HFF-Myc (cell line): ENCODE measurements around the gene PSMA6.

Source experiments
- DNase-seq: peaks from one replicate; pipeline ENCODE4 v3.0.0-alpha.2; 2011; ENCODE audit warnings: low read depth; ENCODE audit errors: extremely low read depth
- H3K4me3 ChIP-seq: replicated peaks from 2 replicates; pipeline ENCODE4 v1.5.1; 2011; ENCODE audit warnings: low read depth, mild to moderate bottlenecking, control low read depth, low read length
- TF ChIP-seq, protein P1 (sequence below): IDR thresholded peaks from 2 replicates; pipeline ENCODE4 v1.5.1; 2012; ENCODE audit warnings: mild to moderate bottlenecking, low read depth, low read length, control low read depth; ENCODE audit errors: missing control alignments

PSMA6 gene

DNA sequence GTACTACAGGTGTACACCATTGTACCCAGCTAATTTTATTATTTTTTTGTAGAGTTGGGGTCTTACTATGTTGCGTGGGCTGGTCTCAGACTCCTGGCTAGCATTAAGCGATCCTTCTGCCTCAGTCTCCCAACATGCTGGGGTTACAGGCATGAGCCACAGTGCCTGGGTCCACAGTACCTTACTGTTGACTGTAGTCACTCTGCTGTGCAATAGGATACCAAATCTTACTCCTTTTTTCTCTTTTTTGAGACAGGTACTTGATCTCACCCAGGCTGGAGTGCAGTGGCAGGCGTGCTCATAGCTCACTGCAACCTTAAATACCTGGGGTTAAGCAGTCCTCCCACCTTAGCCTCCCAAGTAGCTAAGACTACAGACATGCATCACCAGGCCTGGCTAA is 25.6 kb downstream of the PSMA6 start:
- TF ChIP-seq, protein P1, sequence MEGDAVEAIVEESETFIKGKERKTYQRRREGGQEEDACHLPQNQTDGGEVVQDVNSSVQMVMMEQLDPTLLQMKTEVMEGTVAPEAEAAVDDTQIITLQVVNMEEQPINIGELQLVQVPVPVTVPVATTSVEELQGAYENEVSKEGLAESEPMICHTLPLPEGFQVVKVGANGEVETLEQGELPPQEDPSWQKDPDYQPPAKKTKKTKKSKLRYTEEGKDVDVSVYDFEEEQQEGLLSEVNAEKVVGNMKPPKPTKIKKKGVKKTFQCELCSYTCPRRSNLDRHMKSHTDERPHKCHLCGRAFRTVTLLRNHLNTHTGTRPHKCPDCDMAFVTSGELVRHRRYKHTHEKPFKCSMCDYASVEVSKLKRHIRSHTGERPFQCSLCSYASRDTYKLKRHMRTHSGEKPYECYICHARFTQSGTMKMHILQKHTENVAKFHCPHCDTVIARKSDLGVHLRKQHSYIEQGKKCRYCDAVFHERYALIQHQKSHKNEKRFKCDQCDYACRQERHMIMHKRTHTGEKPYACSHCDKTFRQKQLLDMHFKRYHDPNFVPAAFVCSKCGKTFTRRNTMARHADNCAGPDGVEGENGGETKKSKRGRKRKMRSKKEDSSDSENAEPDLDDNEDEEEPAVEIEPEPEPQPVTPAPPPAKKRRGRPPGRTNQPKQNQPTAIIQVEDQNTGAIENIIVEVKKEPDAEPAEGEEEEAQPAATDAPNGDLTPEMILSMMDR, result no peak
- no peak overlapping the region for H3K4me3 ChIP-seq
- no peak for DNase-seq

DNA sequence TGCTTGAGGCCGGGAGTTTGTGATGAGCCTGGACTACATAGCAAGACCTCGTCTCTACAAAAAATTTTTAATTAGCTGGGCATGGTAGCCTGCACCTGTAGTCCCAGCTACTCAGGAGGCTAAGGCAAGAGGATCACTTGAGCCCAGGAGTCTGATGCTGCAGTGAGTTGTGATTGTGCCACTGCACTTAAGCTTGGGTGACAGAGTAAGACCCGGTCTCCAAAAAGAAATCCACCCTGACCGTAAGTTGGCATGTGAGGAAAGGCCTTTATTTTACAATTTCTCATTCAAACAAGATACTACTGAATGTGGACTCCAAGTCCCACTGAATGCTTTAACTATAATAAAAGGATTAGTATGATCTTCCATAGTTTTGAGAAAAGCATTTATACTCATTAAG is 27.3 kb downstream of the PSMA6 start:
- H3K4me3 ChIP-seq, result no peak overlapping the region
- TF ChIP-seq, protein P1, result no peak
- DNase-seq, result no peak

DNA sequence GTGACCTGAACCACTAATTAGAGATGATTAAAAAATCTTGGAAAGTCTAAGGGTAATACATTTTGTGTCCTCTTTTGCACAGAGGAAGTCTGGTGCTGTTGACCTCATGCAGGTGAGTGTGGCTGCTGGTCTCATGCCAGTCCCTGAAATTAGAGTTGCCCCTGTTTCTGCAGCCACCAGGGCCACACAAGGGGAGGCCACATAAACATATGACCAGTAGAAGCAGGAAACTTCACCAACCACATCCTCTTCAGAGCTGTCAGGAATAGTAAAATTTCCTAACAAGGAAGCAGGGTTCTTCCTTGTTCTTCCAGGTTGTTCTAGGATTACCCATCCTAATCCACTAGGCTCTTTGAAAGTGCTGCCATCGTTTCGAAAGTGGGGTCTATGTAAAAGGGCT is 28.3 kb downstream of the PSMA6 start:
- TF ChIP-seq, protein P1, result no peak
- no peak for DNase-seq

DNA sequence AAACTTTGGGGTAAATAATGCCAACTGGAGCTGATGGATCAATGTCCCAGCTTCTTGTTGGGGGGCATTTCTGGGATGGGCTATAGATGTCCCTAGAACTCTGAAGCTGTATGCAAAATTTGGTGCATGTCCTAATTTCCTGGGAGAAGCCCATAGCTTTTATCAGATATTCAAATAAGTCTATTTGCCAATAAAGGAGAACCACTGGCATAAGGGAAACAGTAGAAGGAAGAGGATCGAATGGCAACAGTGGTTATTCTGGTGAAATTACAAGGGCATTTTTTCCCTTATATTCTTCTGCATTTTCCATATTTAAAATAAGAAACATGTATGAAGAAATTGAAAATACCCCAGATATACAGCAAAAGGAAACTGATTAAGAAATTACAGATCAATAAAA is 34.2 kb downstream of the PSMA6 start:
- TF ChIP-seq, protein P1, result no peak
- H3K4me3 ChIP-seq, result no peak overlapping the region
- no peak for DNase-seq

More for the DNA sequence above, 28.3 kb downstream of the PSMA6 start:
- H3K4me3 ChIP-seq, result no peak overlapping the region

DNA sequence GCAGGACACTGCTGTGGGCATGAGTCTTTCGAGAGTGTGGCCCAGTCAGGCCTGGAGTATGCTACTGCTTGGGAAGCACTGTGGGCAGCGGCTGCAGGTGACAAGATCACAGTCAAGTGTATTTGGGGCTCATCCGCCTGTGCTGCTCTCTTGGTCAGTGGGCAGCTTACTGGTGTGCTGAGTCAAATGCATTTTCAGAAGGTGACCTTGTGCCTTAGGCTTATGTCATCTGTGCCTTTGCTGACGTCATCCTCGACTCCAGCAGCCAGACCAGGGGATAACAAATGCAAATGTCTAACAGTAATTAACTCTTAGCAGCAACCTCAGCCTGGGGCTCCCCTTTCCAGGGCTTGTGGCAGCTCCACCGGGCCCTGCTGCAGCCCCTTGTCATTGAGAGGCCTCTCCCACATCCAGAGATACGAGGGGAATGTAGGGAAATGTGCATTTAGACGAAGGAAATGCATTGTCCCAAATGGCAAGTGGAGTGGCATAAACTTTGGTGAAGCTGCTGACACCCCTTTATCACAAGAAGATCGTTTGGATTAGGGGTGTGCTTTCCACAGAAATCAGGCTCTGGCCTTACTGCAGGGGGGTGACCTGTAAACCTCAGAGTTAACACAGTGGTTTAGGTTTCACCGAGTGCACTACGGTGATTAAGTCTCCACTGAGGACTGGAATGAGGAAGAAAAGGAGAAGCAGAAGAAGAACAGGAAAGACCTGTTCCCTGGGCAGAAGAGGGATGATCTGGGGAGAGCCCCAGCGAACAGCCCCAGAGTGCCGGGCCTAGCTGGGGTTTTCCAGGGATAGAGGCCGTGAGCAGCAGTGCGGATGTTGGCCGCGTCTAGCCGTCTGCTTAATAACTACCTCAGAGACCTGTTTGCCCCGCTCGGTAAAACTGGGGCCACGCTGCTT is 39.7 kb downstream of the PSMA6 start:
- DNase-seq, result no peak
- no peak overlapping the region for H3K4me3 ChIP-seq
- TF ChIP-seq, protein P1, result no peak

DNA sequence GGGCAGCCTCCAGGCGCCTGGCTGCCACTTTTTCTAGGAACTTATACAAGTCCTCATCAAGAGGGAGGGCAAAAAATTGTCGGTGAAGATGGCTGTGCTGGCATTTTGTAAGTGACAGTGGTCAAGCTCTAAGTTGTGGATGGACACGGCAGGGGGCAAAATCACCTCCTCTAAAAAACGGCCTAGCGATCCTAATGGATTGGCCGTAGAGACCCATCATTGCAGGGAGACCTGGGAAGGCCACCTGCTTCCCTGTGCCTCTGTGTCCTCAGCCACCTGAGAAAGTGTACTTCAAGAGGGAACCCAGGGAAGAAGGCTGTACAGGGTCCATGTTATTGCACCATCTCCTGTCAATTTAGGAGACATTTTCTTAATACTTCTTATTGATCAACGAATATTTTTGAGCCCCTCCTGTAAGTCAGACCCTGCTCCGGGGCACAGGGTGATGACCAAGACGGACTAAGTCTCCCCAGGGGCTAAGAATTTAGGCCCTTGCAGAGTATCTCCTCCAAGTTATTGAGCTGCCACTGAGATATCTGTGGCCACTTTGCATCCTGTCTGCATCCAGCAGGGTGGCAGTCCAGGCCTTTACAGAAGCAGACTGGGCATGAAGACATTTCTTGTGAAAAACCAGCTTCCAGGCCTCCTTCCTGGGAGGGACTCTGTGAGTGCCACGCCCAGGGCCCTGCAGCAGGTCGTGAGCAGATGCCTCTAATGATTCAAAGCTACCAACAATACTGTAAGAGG is 40.5 kb downstream of the PSMA6 start:
- TF ChIP-seq, protein P1, result no peak
- H3K4me3 ChIP-seq, result no peak overlapping the region
- DNase-seq, result no peak
